ACHN (cell line): ENCODE measurements around the gene PCSK5.

Experiments used
- DNase-seq: peaks from one replicate; pipeline ENCODE4 v3.0.0-alpha.2; 2015
- in situ Hi-C: cut with HindIII; loops from 2 replicates; pipeline ENCODE4 v1.10.0; 2017; ENCODE audit warnings: low sequenced_read_pairs, low pct_ligation_motif_present, low pct_unique_long_range_greater_than_20kb

PCSK5 gene

GRCh38 chr9:76150013-76150412 lies 259.5 kb downstream of the PCSK5 start:
- in situ Hi-C loops: no loop called here
- no peak for DNase-seq

DNA sequence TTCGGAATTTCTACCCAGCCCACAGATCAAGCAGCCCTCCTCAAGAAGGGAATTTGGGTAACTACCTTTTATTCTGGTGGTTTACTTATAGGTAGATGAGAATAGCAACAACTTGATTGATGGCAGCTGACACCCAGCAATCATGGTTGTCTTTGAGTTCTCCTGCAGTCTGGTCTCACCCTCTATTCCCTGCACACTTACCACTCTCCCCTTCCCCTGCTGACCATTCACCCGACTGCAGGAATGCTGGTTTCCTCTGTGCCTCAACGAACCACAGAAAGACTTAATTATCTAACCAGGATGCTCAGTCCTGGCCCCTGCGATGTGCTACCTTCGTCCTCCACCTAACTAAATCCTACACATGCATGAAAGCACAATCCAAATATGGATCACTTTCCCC lies 260.8 kb downstream of the PCSK5 start:
- in situ Hi-C loops: no loop called here
- DNase-seq: no peak

DNA sequence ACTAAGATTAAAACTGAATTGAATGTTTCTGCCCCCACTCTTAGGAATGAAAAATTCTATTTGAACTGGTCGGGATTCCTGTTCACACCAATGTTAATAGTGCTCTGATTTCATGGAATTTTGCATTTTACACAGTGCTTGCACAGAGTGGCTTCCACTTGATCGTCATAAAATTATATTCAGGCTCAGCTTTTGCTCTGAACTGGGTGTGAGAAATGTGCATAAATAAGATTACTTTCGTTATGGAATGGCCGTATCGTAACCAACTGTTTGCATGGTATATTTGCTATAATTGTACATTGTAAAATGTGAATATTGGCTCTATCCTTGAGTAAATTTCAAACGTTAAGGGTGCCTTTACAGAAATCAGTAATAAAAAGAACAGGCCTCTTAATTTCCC lies 262.9 kb downstream of the PCSK5 start:
- no peak for DNase-seq
- in situ Hi-C loops: no loop called here

DNA sequence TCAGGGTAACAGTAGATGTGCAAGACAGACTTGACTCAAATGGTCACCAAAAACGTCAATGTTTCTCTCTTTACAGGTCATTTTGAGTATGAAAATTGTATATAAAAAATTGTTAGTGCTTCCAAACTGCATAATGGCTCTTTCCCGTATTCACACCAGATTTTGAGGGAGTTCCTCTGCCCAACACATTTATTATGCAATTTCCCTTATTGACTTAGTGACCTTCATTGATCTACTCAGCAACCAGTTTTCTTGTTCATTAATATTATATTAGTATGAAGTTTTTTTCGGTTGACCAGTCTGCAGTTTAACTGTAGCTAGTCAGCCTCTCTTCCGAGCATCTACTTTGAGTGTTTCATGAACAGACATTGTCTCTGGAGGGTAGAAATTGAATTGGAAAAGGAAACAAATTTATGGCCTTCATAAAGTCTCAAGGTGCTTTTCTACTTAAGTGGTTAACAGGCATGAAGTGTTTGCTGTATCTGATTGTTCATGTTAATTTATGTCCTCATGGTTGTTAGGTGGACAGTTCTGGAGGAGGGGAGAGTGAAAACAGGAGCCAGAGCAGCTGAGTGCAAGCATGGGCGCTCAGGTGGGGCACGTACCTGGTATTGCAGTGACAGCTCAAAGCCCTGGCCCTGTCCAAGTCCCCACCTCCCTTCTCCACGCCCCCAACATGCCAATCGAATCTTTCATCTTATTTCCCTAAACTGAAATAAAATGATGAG lies 263.6 kb downstream of the PCSK5 start:
- in situ Hi-C loops: no loop called here
- no peak for DNase-seq

DNA sequence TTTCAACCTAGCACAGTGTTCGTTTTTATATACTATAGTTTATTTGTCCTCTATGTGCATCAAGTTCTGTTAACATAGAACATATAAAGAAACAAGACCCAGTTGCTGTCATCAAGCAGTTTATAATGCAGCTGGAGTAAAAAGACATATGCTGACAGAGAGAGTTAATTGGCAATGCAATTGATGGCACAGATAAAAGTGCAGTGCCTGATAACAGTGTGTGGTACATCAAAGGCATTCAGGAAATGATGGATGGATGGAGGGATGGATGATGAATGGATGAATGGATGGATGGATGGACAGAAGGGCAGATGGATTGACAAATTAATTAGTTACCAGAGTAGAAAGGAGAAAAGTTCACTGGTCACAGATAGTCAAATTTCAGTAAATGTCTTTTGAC lies 264.9 kb downstream of the PCSK5 start:
- in situ Hi-C loops: no loop called here
- DNase-seq: no peak

GRCh38 chr9:76158713-76159112 lies 268.2 kb downstream of the PCSK5 start:
- in situ Hi-C loops: no loop called here
- no peak for DNase-seq

DNA sequence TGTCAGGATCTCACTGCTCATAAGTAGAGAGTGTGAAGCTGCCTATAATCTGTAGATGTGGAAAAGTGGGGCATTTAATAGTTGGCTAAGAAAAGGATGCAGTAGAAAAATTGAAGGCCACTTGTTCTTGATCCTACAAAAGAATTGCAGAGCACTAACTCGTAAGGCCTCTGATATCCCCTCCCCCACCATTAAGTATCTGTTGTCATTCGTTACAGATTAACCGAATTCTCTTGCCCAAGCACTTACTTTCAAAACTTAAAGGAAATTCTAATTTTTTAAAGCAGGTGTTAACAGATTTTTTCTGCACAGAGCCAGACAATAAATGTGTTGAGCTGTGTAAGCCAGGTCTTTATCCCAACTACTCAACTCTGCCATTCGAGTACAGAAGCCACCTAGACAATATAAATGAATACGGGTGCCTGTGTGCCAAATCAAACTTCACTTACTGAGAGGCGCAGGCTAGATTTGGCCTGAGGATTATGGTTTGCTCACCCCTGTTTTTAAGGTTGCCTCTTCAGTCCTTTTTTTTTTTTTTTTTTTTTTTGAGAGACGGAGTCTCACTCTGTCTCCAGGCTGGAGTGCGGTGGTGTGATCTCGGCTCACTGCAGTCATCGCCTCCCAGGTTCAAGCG lies 268.9 kb downstream of the PCSK5 start:
- no peak for DNase-seq
- in situ Hi-C loops: no loop called here

- DNase-seq: no peak
These were observed 270.6 kb downstream of the PCSK5 start for GRCh38 chr9:76161106-76161505.

DNA sequence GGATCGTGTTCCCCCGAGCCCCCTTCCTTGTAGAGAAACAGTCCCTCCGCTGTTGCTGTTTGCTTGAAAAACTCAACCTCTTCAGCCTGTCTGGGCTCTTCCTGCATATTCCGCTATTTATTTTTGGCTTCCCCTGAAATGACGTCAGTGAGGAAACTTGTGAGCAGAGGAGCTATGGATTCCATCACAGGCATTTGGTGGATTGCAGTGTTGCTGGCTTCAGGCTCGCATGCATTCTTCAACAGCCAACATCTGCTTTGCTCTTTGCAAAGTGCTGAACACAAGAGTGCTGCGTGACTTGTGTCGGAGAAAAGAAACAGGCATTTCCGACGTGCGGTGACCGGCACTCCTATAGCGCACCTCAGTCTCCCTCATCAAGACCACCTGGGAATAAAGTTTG lies 271.1 kb downstream of the PCSK5 start:
- DNase-seq: no peak
- in situ Hi-C loops: no loop called here

More at GRCh38 chr9:76161106-76161505, 270.6 kb downstream of the PCSK5 start:
- in situ Hi-C loops: no loop called here

GRCh38 chr9:76162086-76162730 lies 271.7 kb downstream of the PCSK5 start:
- in situ Hi-C loops: no loop called here
- DNase-seq: no peak

- DNase-seq: no peak
- in situ Hi-C loops: no loop called here
These were observed 272.5 kb downstream of the PCSK5 start for GRCh38 chr9:76162751-76163500.

DNA sequence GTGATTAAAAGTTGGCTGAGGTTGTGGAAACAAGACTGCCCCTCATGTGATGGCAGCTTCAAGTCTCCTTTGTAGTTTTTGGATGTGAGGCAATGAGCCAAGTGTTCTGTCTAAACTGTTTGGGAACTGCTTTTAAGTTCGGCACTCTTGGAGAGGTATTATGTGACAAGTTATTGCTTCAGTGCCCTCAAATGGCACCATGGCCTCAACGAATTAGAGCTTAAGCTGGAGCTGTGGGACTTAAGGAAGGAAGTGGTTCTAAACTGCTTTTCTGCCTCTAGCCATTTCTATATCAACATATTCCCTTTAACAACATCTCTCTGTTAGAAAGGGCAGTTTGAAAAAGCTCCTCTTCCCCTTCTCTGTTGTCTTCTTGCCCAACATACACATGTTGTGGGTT lies 276.1 kb downstream of the PCSK5 start:
- in situ Hi-C loops: no loop called here
- DNase-seq: no peak

DNA sequence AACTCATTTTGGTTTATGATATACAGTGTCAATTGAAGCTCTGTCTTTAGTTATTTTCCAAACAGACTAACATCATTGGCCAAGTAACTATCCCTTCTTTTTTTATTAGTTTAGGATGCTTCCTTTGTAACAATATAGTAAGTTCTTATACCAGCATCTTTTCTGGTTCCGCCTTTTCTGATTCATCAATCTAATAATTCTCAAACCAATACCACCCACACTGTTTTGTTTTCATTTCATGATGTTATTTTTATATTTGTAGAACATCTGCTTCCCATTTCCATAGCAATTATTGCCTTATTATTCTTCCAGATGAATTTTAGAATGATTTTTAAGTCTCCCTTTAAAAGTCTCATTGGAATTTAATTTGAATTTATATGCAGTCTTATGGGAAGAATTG lies 285.7 kb downstream of the PCSK5 start:
- in situ Hi-C loops: no loop called here

DNA sequence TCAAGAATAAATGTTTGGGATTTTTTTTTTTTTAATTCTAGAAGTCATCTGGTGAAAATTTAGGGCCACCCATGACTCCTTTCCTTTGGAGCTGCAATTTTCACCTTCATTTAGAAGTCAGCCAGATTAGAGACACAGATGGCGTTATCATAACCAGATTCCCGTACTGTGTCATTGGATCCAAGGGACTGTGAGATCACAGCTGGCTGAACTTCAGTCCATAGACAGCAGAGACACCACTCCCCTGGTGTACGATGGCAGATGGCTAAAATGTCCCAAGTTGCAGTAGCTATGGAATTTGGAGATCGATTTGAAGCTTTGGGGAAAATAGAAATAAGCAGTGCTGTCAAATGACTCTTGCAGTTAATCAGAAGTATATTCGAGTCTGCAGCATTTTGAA lies 287.5 kb downstream of the PCSK5 start:
- no peak for DNase-seq
- in situ Hi-C loops: no loop called here

More for the DNA sequence above, 285.7 kb downstream of the PCSK5 start:
- DNase-seq: no peak

- in situ Hi-C loops: no loop called here
- DNase-seq: no peak
These were observed 290.1 kb downstream of the PCSK5 start for GRCh38 chr9:76180541-76180940.

DNA sequence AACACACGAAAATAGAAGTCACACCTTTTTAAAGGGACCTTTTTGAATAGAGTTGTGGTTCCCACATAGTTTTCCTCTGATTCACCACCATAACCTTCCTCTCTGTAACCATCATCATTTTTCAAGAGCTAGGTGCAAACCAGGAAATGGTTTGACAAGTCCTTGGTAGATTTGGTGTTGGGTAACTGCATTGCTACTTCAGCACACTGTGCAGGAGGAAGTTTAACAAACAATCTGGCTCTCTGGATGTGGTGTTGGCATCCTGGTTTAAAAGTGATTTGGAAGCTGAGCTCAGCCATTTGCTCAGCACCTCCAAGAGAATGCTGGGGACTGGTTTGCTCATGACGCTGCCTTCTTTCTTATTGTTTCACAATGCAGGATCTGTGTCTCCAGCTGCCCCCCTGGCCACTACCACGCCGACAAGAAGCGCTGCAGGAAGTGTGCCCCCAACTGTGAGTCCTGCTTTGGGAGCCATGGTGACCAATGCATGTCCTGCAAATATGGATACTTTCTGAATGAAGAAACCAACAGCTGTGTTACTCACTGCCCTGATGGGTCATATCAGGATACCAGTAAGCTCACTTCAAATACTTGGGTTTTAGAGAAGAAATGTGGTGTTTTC lies 290.7 kb downstream of the PCSK5 start:
- DNase-seq: peak; percentile 11
- in situ Hi-C loops: no loop called here

DNA sequence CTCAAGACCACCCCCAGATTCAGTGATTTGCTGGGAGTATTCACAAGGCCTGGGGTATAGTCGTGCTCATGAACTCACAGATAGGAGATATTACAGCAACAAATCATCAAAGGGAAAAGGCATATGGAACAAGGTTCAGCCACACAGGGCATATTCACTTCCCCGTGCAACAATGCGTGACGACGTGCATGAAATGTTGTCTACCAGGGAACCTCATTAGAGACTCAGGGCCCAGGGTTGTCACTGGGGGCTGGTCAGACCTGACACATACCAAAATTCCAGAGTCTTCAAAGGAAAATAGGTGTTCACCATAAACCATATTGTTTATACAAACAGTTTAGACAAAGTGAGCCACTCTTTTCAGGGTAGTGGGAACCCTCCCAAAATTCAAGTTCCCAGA lies 291.3 kb downstream of the PCSK5 start:
- DNase-seq: no peak
- in situ Hi-C loops: no loop called here

DNA sequence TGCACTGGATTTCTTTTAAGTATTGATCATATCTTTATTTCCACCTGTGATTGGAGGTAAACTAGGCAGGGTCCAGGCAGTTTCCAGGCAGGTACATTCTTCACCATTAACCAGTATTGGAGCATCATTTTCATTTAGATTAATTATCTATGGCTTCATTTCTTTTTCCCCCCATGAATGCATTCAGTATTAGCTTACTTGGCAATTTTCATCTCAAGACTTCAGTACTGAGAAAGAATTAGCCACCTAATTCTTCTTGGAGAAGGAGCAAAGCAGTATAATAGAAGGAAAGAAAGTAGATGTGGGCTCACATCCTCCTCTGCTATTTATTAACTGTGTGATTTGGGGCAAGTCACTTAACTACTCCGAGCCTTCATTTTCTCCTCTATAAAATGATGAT lies 295.0 kb downstream of the PCSK5 start:
- in situ Hi-C loops: no loop called here
- DNase-seq: no peak

- in situ Hi-C loops: no loop called here
- no peak for DNase-seq
These were observed 297.8 kb downstream of the PCSK5 start for GRCh38 chr9:76188286-76188685.
